Colon (tissue), 2 donors: ENCODE data around the gene CTNNA1.
"Not testable (repeated sequence)": the region's sequence is repeated elsewhere in the genome, so short reads cannot be mapped to it uniquely, and the experiment has no call there.

Source experiments
- FAIRE-seq: peaks from 2 replicates; lab custom pipeline; 2012; peaks lifted over from hg19 to GRCh38; lab: Jason Lieb, UNC
- donor health status: control.
- donor health status: control.

CTNNA1 gene

DNA sequence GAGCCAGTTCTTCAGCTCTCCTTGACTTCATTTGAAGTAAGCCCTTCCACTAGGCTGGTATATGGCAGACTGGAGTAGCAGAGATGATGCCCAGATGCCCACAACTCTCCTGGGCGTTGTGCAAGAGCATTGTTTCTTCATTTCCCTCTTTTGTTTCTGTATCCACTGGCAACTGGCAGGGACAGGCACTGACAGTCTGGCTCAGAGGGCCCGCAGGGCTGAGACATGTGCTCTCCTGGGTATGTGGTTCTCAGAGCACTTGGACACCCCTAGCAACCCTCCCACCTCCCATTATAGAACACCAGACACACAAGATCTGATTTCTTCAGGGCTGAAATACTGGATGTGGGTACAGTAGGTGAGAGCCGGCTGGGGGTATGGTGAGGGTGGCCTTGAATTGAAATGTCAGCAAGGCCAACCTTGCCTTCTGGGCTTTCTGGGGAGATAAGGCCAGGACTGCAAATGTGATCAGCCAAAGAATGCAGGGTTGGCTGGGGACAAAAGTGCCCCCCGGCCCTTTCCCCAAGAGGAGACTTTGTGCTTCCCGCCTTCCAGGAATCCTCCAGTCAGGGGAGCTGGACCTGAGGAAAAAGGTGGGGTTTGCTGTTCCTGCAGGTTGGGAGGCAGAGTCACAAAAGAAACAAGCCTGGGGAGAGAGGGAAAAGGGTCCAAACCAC is 28.6 kb upstream of the CTNNA1 start:
- no peak for FAIRE-seq

DNA sequence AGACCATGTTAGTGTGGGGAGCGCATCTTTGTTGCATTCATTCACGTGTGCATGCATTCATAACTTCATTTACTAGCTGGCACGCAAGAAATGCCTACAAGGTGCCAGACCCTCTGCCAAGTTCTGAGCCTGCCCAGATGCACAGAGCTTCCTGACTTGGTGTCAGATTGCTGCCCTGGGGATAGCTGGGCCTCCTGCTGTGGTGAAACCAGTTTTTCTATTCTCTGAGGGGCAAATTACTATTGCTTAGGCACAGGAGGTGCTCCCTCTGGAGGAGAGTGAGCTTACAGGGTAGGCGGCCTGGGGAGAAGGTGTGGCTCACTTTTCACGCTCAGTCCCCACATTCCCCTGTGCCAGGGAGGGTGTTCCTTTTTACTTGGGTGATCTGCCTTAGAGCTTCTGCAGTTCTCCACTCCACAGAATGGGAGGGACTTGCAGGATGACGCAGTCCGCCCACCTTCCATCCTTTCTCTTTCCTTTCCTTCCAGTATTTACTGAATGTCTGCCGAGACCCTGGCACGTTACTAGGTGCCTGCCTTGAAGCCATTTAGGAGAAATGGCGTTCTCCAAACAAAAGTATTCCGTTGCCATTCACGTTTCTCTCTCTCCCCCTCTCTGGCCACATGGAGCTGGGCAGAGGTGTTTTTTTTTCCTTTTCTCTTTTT is 27.9 kb upstream of the CTNNA1 start:
- FAIRE-seq: no peak

DNA sequence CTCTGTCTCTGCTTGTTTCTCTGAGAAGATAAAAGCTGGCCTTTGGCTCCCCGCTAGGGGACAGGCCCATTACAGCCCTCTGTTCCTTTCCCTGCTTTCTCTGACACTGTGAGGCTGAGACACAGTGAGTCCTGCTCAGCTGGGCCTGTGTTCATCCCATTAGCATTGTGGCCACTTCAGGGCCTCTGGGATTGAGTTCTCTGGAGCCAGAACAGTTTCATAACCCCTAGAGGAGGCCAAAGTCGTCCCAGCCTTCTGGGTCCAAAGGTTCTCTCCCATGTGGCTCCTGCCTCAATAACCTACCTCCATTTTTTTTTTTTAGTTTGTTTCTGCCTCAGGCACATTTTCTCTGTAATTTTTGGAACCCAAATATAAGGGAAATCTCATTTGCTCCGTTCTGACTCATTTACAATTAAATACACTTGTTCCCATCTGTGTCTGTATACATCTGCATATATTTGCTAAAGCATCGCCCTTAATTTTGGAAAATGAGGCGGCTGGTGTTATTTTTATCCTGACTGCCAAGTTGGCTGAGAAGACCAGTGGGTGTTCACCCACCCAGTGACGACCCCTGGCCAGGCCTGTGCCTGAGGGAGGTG is 27.3 kb upstream of the CTNNA1 start:
- FAIRE-seq: no peak

DNA sequence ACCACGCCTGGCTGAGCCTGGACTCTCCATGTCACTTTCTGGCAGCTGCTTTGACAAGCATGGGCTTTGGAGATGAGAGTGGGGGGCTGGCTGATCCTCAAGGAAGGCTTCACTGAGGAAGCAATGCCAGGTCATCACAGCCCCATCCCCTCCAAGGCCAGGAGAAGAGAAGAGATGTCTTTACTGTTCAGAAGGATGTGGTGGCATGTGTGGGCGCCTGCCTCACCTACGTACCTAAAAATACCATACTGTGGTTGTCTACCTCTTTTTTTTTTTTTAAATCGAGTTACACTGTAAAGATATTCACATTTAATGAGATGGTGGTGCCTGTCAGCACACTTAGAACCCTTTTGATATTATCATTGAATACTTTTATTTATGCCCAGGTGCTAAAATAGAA is 26.4 kb upstream of the CTNNA1 start:
- no peak for FAIRE-seq

DNA sequence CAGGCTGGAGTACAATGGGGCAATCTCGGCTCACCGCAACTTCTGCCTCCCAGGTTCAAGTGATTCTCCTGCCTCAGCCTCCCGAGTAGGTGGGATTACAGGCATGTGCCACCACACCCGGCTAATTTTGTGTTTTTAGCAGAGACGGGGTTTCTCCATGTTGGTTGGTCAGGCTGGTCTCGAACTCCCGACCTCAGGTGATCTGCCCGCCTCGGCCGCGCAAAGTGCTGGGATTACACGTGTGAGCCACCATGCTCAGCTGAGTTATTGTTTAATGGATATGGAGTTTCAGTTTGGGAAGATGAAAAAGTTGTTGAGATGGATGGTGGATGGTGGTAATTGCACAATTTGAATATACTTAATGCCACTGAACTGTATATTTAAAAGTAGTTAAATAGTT is 22.7 kb upstream of the CTNNA1 start:
- not testable (repeated sequence) for FAIRE-seq

DNA sequence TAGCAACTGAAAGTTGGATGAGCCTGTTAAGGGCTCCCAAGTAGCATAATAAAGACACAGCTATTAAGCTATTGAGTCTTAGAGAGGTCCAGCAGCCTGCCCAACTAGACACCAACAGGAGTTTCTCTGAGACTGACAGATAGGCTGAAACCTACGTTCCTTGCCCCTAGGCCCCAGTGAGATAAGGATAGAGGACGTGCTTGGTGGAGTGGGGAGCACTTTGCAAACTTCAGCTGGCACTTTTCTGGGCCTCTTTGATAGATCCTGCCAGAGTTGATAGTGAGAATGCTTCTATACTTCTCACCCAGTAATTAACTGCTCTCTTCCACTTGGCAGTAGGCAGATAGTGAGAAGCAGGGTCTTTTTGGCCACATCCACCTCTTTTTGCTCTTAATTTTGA is 20.8 kb upstream of the CTNNA1 start:
- FAIRE-seq: no peak

DNA sequence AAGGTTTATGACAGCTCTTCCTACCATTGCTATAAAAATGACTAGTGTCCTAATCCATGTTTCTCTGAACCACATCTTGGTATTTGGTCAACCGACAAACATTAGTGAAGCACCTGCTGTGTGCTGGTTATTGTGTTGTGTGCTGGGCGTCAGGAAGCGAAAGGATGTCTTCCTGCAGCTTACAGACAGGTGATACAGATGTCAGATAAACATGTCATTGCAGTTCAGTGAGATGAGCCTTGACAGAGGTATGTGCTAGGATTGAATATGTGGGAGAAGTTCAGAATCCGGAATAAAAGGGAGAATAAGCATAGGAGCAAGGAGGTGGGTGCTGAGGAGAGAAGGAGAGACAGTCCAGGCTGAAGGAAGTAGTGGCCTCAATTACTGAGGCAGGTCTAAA is 20.3 kb upstream of the CTNNA1 start:
- no peak for FAIRE-seq

DNA sequence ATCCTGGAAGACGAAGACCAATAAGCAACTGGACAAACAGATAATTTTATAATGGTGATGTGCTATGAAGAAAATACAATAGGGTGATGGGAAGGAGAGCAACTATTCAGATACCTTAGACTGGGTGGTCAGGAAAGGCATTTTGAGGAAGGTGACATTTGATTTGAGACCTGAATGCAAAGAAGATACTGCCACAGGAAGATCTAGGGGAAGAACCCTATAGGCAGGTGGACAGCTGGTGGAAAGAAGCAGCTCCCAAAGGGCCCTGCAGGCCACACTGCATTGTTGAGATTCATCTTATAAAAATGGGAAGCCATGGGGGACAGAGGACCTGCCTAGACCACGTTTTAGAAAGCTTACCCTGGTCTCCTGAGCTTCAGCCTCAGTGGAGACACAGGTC is 19.7 kb upstream of the CTNNA1 start:
- FAIRE-seq: no peak

DNA sequence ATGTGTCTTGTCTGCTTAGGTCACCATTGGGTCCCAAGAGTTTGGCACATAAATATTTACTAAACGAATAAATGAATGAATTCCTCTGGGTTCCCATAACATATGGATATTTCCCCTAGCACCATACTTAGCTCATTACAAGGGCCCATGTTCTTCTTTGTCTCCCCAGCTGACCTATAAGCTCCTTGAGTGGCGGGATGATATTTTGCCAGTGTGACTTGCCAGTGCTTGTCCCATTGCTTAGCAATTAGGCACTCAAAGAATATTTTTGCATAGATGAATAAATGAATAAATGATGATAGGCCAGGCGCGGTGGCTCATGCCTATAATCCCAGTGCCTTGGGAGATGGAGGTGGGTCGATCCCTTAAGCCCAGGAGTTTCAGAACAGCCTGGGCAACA is 16.9 kb upstream of the CTNNA1 start:
- FAIRE-seq: no peak

DNA sequence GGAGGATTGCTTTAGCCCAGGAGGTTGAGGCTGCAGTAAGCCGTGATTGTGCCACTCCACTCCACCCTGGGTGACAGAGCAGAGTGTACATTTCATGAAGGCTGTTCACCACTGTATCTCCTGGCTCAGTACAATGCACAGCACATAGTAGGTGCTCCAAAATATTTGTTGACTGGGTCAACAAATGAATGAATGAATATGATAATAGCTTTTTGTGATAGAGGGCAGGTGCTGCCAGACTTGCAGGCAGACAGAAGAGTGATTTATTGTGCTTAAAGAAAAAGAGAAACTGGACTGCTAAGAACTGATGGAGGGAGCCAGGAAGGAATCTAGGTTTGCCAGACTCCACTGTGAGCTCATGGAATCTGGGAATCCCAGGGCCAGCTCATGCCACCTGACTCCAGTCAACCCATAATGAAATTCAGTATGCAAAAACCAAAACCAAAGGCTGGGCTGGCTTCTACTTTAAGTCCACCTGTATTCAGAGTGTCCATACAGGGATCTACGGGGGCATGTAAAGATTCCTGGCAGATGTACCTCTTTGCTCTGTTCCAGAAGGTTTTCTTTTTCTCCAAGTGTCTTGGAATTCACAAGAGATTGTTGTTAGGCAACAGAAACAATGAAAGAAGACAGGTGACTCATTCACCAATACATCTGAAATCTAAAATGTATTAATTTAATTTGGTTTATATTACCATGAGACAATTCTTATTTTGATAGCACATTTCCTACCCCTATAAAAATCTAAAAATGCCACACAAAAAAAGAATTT is 15.5 kb upstream of the CTNNA1 start:
- FAIRE-seq: no peak

DNA sequence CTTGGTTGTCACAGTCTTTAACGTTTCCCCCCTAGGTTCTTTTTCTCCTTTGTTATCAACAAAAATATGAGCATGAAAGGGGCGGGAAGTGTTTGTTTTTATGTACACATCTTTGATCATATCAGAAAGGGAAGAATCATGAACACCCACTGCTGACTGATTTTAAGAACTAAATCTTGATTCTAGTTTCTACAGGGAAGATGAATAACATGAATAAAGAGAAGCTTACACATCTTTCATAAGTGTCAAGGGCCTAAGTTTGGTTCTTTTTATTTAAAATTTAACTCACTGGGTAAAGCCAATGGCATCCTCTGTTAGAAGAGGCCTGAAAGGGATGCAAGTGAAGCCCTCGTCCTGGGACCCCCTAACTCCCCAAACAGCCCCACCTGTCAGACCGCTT is 14.8 kb upstream of the CTNNA1 start:
- no peak for FAIRE-seq

DNA sequence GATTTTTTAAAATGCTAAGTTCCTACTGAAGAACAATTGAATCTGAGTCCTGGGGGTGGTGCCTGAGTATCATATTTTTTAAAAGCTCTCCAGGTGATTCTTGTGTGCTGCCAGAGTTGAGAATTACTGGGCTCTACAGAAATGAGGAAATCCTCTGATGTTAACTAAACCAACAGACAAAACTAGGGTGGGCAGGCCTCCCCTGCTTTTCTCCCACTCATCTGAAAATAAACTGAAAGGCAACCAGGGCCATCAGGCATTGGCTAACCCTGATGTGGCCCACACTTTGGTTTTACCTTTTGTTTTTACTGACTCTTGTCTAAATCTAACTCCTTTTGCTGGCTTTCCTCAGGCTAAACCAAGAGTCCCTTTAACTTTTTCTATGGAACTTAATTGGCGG is 13.3 kb upstream of the CTNNA1 start:
- FAIRE-seq: no peak

DNA sequence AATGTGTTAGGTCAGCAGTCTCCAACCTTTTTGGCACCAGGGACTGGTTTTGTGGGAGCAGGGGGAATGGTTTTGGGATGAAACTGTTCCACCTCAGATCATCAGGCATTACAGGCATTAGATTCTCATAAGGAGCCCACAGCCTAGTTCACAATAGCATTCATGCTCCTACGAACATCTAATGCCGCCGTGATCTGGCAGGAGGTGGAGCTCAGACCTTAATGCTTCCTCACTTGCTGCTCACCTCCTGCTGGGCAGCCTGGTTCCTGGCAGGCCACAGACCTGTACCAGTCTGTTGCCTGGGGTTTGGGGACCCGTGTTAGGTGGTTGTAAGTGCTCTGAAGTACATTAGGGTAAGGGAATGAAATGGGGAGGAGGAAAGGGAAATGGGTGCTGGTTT is 9.7 kb upstream of the CTNNA1 start:
- FAIRE-seq: no peak

DNA sequence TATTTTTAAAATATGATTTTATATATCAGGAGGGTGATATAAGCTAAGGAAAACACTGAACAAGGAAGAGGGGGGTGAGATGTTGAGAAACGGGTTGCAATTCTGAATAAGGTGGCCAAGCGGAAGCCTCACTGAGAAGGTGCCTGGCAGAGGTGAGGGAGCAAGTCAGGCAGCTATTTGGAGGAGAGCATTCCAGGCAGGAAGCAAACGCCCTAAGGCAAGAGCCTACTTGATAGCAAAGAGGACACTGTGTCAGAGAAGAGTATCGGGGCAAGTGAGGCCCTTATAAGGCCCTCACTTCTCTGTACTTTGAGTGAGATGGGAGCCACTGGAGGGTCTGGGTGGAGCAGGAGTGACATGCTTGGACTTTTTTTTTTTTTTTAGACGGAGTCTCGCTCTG is 8.0 kb upstream of the CTNNA1 start:
- no peak for FAIRE-seq

DNA sequence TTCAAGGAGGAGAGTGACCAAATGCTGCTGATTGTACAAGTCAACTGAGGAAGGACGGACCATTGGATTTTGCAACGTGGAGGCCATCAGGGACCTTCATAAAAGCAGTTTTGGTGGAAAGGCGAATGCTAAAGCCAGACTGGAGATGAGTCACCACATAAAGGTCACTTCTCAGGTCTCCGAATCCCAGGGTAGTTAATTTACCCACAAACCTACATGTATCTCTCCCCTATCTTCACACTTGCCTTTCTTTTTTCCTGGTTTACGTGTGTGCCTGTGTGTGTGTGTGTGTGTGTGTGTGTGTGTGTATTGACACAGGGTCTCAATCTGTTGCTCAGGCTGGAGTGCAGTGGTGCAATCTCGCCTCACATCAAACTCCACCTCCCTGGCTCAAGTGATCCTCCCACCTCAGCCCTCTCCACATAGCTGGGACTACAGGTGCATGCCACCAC is 4.6 kb upstream of the CTNNA1 start:
- FAIRE-seq: no peak

DNA sequence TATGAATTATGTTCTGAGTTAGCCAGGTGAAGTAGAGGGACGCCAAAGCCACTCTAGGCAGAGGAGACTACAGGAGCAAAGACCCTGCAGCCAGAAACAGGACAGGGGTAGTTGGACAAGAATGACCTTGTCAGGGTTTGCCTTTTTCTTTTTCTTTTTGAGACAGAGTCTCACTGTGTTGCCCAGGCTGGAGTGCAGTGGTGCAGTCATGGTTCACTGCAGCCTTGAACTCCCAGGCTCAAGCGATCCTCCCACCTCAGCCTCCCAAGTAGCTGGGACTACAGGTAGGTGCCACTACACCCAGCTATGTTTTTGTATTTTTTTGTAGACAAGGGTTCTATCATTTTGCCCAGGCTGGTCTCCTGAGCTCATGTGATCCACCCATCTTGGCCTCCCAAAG is 1.9 kb upstream of the CTNNA1 start:
- not testable (repeated sequence) for FAIRE-seq

DNA sequence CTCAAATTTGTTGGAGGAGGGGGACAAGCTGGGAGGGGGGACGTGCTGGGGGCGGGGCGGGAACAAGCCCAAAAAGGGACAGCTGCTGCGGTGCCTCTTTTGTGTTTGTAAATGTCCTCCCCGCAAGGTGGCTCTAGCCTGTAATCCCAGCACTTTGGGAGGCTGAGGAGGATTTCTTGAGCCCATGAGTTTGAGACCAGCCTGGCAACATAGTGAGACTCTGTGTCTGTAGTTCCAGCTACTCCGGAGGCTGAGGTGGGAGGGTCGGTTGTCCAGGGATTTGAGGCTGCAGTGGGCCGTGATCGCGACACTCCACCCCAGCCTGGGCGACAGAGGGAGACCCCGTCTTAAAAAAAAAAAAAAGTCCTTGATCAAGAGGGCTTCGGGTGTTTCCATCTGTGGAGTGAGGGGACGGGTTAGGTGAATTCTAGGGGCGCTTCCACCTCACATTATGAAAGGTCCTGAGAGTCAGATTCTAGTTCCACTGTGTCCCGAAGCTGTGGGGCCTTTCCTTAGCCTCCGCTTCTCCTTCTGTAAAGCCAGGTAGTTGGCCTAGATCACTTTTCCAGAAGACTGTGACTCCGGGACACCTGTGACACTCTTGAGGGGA is 779 bp upstream of the CTNNA1 start:
- FAIRE-seq: no peak

DNA sequence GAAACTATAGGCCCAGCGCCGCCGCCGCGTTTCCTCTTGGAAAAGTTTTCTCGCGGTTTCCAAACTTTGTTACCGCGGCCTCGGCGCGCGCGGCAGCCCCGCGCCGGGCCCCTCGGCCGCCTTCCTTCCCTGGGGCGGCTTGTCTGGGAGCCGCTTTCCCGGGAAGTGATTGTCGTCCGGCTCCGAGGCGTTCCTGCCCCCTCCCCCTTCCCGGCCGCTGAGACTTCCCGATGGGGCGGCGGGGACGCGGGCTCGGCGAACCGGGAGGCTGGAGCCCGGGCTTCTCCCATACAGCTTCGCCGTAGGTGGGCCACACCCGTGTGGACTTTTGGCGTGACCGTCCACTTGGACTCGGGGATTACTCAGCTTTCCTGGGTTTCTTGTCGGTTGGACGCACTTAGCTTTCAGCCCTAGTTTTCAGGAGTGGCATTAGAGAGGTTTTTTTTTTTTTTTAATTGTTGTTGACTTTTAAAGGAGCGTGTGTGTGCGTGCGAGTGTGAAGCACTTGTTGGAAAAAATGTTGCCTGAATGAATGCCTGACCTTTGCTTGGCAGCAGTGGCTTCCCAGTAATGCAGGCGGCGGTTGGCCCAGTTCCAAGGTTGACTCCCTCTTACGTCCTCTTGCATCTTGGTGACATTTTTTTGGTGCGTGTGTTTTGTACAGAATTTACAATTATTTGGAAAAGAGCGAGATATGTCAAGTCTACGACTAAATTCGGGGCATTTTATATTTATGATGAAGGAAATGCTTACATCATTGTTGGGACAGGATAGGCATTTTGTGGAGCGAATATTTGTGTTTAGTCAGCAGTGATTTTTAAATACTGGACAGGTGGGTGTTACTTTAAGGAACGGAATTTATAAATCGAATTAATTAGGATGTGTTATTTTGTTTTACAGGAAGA is 821 bp downstream of the CTNNA1 start:
- no peak for FAIRE-seq

DNA sequence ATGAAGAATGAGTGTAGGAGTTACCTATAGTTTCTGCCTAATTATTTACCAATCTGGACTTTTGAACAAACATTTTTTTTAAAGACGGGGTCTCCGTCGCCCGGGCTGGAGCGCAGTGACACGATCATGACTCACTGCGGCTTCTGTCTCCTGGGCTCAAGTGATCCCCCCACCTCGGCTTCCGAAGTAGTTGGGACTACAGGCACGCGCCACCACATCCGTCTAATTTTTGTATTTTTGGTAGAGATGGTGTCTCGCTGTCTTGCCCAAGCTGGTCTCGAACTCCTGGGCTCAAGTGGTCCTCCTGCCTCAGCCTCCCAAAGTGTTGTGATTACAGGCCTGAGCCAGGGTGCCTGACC is 1.5 kb downstream of the CTNNA1 start:
- no peak for FAIRE-seq

DNA sequence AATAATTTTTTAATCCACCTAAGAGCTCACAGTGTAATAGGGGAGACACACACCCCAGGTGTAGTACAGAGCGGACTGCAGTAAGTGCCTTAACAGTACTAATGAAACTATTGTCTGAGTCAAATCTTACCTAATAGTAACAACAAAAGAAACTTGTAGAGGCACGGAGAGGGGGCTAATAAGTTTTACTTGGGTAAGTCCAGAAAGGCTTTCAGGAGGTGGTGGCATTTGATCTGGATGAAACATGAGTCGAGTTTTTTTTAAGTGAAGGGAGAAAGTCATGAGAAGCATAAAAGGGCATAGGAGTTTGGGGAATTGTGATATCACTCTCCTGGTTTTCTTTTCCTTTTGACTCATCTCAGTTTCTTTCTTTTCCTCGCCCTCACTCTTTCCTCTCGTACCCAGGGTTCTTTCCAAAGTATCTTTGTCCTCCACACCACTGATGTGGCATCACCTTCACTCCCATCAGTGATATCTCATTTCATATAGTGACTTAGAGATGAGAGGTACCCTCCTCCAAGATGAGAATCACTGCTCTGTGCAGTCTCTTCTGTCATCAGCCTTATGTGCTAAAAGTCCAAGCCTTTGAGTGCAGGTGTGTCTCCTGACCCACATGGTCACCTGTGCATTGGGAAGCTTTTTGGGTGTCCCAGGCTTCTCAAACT is 2.0 kb downstream of the CTNNA1 start:
- no peak for FAIRE-seq
